GM12891 (cell line): ENCODE results near the gene LRP1-AS.

Experiments
- POLR2A ChIP-seq: IDR thresholded peaks from 2 replicates; pipeline ENCODE4 v1.6.1; 2011; ENCODE audit warnings: low read depth, low read length, control low read depth
- POLR2AphosphoS5 ChIP-seq: IDR thresholded peaks from 2 replicates; pipeline ENCODE4 v1.6.1; 2011; ENCODE audit warnings: low read depth, low read length, control low read depth
- SPI1 ChIP-seq: IDR thresholded peaks from 2 replicates; pipeline ENCODE4 v1.6.1; 2011; ENCODE audit warnings: low read depth, low read length, control low read depth
- TAF1 ChIP-seq: IDR thresholded peaks from 2 replicates; pipeline ENCODE4 v1.6.1; 2011; ENCODE audit warnings: low read depth, low read length, control low read depth

DNA sequence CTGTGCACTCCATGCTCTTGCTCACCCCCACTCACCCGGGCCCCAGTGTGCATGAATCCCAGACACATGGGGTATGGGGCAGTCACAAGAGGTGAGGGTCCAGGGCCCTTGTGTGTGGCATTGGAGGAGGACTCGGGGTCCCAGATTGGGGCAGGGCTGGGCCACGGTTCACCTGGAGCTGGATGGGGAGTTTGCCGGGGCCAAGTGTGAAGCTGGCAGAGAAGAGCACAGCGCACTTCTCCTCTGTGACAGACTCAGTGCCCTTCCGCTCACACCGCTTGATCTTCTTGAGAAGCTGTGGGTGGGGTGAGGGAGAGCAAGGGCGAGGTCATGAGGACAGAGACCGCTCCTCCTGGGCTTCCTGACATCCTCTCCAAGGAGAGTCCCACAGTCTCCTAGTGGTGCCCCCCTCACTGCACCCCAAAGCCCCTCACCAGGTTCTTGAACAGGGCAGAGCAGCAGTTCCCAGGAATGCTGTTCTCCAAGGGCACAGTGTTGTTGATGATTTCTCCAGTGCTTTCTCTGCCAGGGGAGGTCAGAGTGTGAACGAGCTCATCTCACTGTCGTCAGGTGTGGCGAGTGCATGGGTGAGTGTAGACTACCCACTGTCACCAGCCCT is 43.0 kb downstream of the LRP1-AS start:
- TF ChIP-seq TAF1 (no peak), POLR2AphosphoS5 (no peak), SPI1 (no peak), POLR2A (no peak)
